HEK293T (cell line): ENCODE measurements around the gene THTPA.

Source experiments
- CTCF ChIA-PET: fragments of 350-600 bp; formaldehyde crosslinking; extraction: SDS; loops from one replicate; lab custom pipeline; 2021; ENCODE audit warnings: antibody characterized with exemption, inconsistent platforms; lab: Yijun Ruan, JAX
- POLR2A ChIA-PET: fragments of 350-600 bp; formaldehyde crosslinking; extraction: SDS; loops from one replicate; lab custom pipeline; 2020; ENCODE audit warnings: antibody characterized with exemption, inconsistent platforms; lab: Yijun Ruan, JAX
- DNase-seq: peaks from one replicate; pipeline ENCODE4 v3.0.0; 2012; ENCODE audit warnings: mixed read lengths; ENCODE audit errors: extremely low spot score
- ARNT ChIP-seq: fragments of 450-650 bp; IDR thresholded peaks from 2 replicates; pipeline ENCODE4 v1.6.1; 2017; ENCODE audit warnings: mild to moderate bottlenecking
- BHLHE40 ChIP-seq: fragments of 450-650 bp; IDR thresholded peaks from 2 replicates; pipeline ENCODE4 v1.6.1; 2016; ENCODE audit warnings: mild to moderate bottlenecking, moderate library complexity, borderline replicate concordance
- CTBP1 ChIP-seq: fragments of 450-650 bp; IDR thresholded peaks from 2 replicates; pipeline ENCODE4 v1.6.1; 2016; ENCODE audit warnings: borderline replicate concordance
- ELF4 ChIP-seq: fragments of 450-650 bp; IDR thresholded peaks from 2 replicates; pipeline ENCODE4 v1.6.1; 2017; ENCODE audit warnings: antibody characterized with exemption
- FOXA1 ChIP-seq: fragments of 450-650 bp; IDR thresholded peaks from 2 replicates; pipeline ENCODE4 v1.6.1; 2016; ENCODE audit warnings: mild to moderate bottlenecking
- FOXK2 ChIP-seq: fragments of 450-650 bp; IDR thresholded peaks from 2 replicates; pipeline ENCODE4 v1.6.1; 2016; ENCODE audit warnings: mild to moderate bottlenecking
- FOXM1 ChIP-seq: fragments of 450-650 bp; IDR thresholded peaks from 2 replicates; pipeline ENCODE4 v1.6.1; 2017; ENCODE audit warnings: mild to moderate bottlenecking, borderline replicate concordance
- HDGF ChIP-seq: fragments of 450-650 bp; IDR thresholded peaks from 2 replicates; pipeline ENCODE4 v1.6.1; 2017; ENCODE audit warnings: antibody characterized with exemption, borderline replicate concordance
- L3MBTL2 ChIP-seq: fragments of 450-650 bp; conservative IDR thresholded peaks from 2 replicates; pipeline ENCODE4 v1.6.1; 2016; ENCODE audit warnings: mild to moderate bottlenecking
- LEF1 ChIP-seq: fragments of 450-650 bp; IDR thresholded peaks from 2 replicates; pipeline ENCODE4 v1.6.1; 2017; ENCODE audit warnings: mild to moderate bottlenecking, borderline replicate concordance
- NFRKB ChIP-seq: fragments of 450-650 bp; IDR thresholded peaks from 2 replicates; pipeline ENCODE4 v1.6.1; 2016; ENCODE audit warnings: mild to moderate bottlenecking, moderate library complexity
- PKNOX1 ChIP-seq: fragments of 450-650 bp; IDR thresholded peaks from 2 replicates; pipeline ENCODE4 v1.6.1; 2016
- SP1 ChIP-seq: fragments of 450-650 bp; IDR thresholded peaks from 2 replicates; pipeline ENCODE4 v1.6.1; 2017
- SUZ12 ChIP-seq: fragments of 450-650 bp; IDR thresholded peaks from 2 replicates; pipeline ENCODE4 v1.6.1; 2016; ENCODE audit warnings: mild to moderate bottlenecking
- TARDBP ChIP-seq: fragments of 450-650 bp; IDR thresholded peaks from 2 replicates; pipeline ENCODE4 v1.6.1; 2016
- ZNF384 ChIP-seq: fragments of 450-650 bp; IDR thresholded peaks from 2 replicates; pipeline ENCODE4 v1.6.1; 2016

The THTPA gene

GRCh38 chr14:23542261-23542660 lies 13.8 kb upstream of the THTPA start:
- TF ChIP-seq ARNT, result no peak
- TF ChIP-seq FOXA1, result no peak
- no peak for TF ChIP-seq FOXM1
- TF ChIP-seq NFRKB, result no peak
- no peak for TF ChIP-seq PKNOX1
- no peak for TF ChIP-seq TARDBP
- TF ChIP-seq ZNF384, result no peak
- no peak for TF ChIP-seq CTBP1
- no peak for TF ChIP-seq BHLHE40
- TF ChIP-seq L3MBTL2, result no peak
- ChIA-PET CTCF (no interaction called here), POLR2A (interaction anchor here (1.3 kb wide), 1 partner anchor 13 kb away, joined by 3 read pairs; the partner anchor contains the start of gene THTPA)
- DNase-seq, result no peak

- DNase-seq, result no peak
- ChIA-PET POLR2A (interaction anchor here (1.3 kb wide), 1 partner anchor 12 kb away, joined by 3 read pairs; the partner anchor contains the start of gene THTPA), CTCF (no interaction called here)
- TF ChIP-seq ARNT (no peak), PKNOX1 (no peak), NFRKB (no peak), TARDBP (no peak)
These were observed 12.7 kb upstream of the THTPA start for GRCh38 chr14:23543403-23543802.

- ChIA-PET POLR2A (no interaction called here), CTCF (no interaction called here)
- no peak for DNase-seq
- TF ChIP-seq CTBP1 (no peak), FOXK2 (no peak), SP1 (no peak), FOXA1 (no peak), ZNF384 (no peak), SUZ12 (no peak), ELF4 (no peak)
These were observed 11.3 kb upstream of the THTPA start for GRCh38 chr14:23544511-23545447.

- TF ChIP-seq BHLHE40 (no peak), HDGF (no peak), CTBP1 (no peak), L3MBTL2 (no peak), FOXK2 (no peak), PKNOX1 (no peak), ELF4 (no peak), ARNT (no peak), NFRKB (no peak), ZNF384 (no peak), FOXA1 (no peak), FOXM1 (no peak), SUZ12 (no peak), LEF1 (no peak), TARDBP (no peak), SP1 (no peak)
- ChIA-PET CTCF (no interaction called here), POLR2A (no interaction called here)
- no peak for DNase-seq
These were observed 10.2 kb upstream of the THTPA start for GRCh38 chr14:23545740-23546365.

- POLR2A ChIA-PET, result no interaction called here
- DNase-seq, result no peak
- TF ChIP-seq PKNOX1, result no peak
- TF ChIP-seq ARNT, result no peak
- no peak for TF ChIP-seq TARDBP
- no peak for TF ChIP-seq FOXM1
- no peak for TF ChIP-seq CTBP1
- no peak for TF ChIP-seq ZNF384
- no peak for TF ChIP-seq HDGF
- no peak for TF ChIP-seq L3MBTL2
- TF ChIP-seq BHLHE40, result no peak
- CTCF ChIA-PET, result interaction anchor here (0.8 kb wide), 1 partner anchor 14 kb away, joined by 3 read pairs; no protein-coding TSS in a partner anchor
These were observed 9.5 kb upstream of the THTPA start for GRCh38 chr14:23546450-23547035.
